ENCODE data around the gene SLC29A3.

The SLC29A3 gene

DNA sequence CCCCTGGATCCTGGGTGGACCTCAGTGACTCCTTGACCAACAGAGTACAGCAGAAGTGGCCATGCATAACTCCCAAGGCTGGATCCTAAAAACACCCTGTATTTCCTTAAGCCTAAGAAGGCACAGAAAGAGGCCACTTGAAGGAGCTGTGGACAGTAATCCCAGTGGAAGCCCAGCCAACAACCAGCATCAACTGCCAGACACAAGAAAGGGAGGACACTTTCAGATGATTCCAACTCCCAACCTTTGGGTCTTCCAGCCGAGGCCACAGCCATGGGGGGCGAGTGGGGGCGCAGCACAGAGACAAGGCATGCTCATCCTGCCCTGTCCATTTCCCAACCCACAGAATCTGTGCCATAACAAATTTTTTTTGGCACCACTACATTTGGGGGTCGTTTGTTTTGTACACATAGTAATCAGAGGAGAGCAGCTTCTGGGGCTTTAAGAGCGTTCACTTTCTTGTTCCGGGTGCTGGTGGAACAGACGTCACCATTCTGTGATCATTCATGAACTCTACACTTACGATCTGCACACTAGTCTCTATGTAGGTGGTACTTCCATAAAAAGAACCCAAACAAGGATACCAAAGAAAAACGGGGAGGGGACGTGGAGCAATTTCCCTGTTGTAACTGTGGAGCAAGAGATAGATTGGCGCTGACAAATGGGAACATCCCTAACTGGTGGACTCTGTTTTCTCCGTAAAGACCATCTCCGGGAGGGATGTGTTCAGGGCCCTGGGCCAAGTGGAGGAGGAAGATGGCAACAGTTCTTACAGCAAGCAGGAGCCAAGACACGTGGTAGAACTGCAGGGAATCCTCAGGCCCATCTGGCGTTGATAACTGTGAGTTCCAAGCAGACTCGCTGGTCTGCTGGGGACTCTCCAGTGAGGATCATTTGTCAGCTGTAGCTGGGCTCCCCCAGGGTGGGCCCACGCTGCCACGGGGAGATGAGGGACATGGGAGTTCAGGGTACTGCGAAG lies 6.0 kb upstream of the SLC29A3 start:
- Histone ChIP-seq H2AFZ (ENCODE audit: low read length, unreplicated experiment) (no peak overlapping the region), H3K4me3 (ENCODE audit: low read depth, low read length) (no peak overlapping the region), H3K27ac (ENCODE audit: low read depth, low read length) (no peak overlapping the region), H3K79me2 (ENCODE audit: control insufficient read depth, insufficient read depth, low read length, unreplicated experiment) (no peaks in the 10 kb centered on the region), H3K27me3 (ENCODE audit: insufficient read depth, low read length) (no peaks in the 10 kb centered on the region; the same call in 1 of the 2 replicates), H3K4me1 (ENCODE audit: control insufficient read depth, insufficient read depth, low read length, unreplicated experiment) (peaks cover 3% of the 10 kb centered on the region), H3K36me3 (ENCODE audit: insufficient read depth, low read length) (no peaks in the 10 kb centered on the region)

DNA sequence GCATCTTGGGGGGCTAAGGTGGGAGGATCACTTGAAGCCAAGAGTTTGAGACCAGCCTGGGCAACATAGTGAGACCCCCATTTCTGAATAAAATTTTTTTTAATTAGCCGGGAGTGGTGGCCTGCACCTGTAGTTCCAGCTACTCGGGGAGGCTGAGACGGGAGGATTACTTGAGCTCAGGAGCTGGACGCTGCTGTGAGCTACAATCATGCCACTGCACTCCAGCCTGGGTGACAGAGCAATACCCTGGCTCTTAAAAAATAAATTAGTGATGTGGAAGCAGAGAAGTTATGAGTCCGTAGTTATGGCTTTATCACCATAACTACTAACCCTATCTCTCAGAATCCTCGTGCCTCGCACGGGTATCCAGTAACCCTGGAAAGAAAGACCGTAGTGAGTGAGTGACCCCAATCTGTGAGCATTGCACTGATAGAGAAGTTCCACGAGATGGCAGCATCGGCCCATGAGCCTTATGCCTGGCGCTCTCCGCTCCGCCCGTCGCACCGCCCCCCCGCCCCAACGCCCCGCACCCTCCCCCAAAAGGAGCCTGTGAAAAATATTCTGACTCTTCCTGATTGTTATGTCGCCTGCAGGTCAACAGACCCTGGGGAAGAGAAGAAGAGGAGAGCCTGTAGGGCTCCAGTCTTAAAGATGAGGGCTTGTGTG lies 4.9 kb upstream of the SLC29A3 start:
- H3K4me1 ChIP-seq (ENCODE audit: control insufficient read depth, insufficient read depth, low read length, unreplicated experiment), result peaks cover 3% of the 10 kb centered on the region
- no peaks in the 10 kb centered on the region; the same call in 1 of the 2 replicates for H3K27me3 ChIP-seq (ENCODE audit: insufficient read depth, low read length)
- H3K79me2 ChIP-seq (ENCODE audit: control insufficient read depth, insufficient read depth, low read length, unreplicated experiment), result no peaks in the 10 kb centered on the region
- no peak overlapping the region for H3K4me3 ChIP-seq (ENCODE audit: low read depth, low read length)
- no peak overlapping the region for H3K27ac ChIP-seq (ENCODE audit: low read depth, low read length)
- H3K36me3 ChIP-seq (ENCODE audit: insufficient read depth, low read length), result no peaks in the 10 kb centered on the region
- H2AFZ ChIP-seq (ENCODE audit: low read length, unreplicated experiment), result no peak overlapping the region

DNA sequence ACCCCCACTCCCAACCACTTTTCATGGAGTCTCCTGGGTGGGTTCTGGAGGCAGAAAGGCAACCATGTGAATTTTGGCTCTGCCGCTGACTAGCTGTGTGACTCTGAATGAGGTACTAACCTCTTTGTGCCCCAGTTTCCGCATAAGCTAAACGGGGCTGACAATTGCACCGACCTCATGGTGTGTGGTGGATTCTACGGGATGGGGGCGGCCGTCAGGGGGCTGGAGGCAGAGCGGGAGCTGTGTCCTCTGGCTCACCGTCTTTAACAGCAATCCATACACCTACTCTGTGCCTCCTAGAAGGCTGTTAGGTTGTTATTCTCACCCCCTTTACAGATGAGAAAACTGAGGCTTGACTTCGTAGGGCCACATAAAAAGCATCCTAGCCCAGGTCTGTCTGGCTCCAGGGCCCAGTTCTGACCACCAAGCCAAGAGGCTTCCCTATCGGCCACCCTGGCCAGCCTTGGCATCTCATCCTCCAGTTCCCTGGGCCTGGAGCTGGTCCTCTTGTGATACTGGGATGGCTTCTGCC lies 4.3 kb upstream of the SLC29A3 start:
- peaks cover 3% of the 10 kb centered on the region for H3K4me1 ChIP-seq (ENCODE audit: control insufficient read depth, insufficient read depth, low read length, unreplicated experiment)
- H3K4me3 ChIP-seq (ENCODE audit: low read depth, low read length), result no peak overlapping the region
- no peak overlapping the region for H3K27ac ChIP-seq (ENCODE audit: low read depth, low read length)
- no peaks in the 10 kb centered on the region; the same call in 1 of the 2 replicates for H3K27me3 ChIP-seq (ENCODE audit: insufficient read depth, low read length)
- H2AFZ ChIP-seq (ENCODE audit: low read length, unreplicated experiment), result no peak overlapping the region
- no peaks in the 10 kb centered on the region for H3K79me2 ChIP-seq (ENCODE audit: control insufficient read depth, insufficient read depth, low read length, unreplicated experiment)
- H3K36me3 ChIP-seq (ENCODE audit: insufficient read depth, low read length), result no peaks in the 10 kb centered on the region

DNA sequence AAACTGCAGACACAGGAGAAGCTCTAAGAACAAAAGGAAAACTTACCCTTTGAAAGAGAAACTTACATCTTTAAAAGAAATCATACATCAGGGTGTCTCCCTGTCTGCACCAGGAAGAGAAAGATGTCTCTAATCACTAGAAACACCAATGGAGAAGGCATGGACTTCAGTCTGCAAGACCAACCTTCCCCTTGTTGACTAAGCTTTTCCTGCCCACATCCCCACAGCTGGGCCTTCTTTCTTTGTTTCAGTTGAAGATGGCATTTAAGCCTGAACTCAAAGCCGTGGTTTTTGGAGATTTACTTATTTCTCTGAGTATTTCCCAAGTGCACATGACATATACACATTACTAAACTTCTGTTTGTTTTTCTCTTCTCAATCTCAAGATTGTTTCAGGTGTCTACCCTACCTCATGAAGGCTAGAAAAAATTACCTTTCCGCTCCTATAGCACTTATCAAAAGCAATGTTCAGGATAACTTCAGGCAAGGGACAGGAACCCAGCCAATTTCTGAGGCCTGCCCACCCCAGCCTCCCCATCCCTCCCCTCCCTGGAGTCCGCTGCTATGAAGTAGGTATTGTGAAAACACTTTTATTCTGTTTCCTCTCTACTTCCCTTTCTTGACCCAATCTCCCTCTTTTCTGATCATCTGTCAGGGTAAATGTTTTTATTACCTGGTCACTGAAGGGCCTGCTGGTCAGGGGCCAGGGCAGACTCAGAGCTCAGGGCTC lies 2.8 kb upstream of the SLC29A3 start:
- Histone ChIP-seq H3K79me2 (ENCODE audit: control insufficient read depth, insufficient read depth, low read length, unreplicated experiment) (no peaks in the 10 kb centered on the region), H3K4me1 (ENCODE audit: control insufficient read depth, insufficient read depth, low read length, unreplicated experiment) (peaks cover 3% of the 10 kb centered on the region), H2AFZ (ENCODE audit: low read length, unreplicated experiment) (no peak overlapping the region), H3K27ac (ENCODE audit: low read depth, low read length) (no peak overlapping the region), H3K27me3 (ENCODE audit: insufficient read depth, low read length) (no peaks in the 10 kb centered on the region; the same call in 1 of the 2 replicates), H3K4me3 (ENCODE audit: low read depth, low read length) (no peak overlapping the region), H3K36me3 (ENCODE audit: insufficient read depth, low read length) (no peaks in the 10 kb centered on the region)

DNA sequence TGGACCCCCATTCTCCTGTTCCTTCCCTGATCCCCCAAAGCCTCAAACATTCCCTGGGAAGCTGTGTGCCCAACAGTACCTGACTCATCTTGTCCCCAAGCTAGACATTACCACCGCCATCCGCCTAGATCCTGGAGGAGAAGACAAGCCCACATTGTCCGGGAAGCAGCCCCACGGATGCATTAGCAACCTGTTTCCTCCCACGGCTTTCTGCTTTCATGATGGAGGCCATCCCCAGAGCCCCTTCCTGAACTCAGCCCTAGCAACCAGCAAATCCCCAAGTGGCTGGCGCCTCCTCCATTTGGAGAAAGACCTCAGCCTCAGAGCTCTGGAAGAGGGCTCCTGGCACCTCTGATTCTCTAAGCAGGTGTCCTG lies 2.3 kb upstream of the SLC29A3 start:
- H3K27ac ChIP-seq (ENCODE audit: low read depth, low read length), result no peak overlapping the region
- H3K36me3 ChIP-seq (ENCODE audit: insufficient read depth, low read length), result no peaks in the 10 kb centered on the region
- no peaks in the 10 kb centered on the region for H3K79me2 ChIP-seq (ENCODE audit: control insufficient read depth, insufficient read depth, low read length, unreplicated experiment)
- no peaks in the 10 kb centered on the region for H3K27me3 ChIP-seq (ENCODE audit: insufficient read depth, low read length)
- H3K4me1 ChIP-seq (ENCODE audit: control insufficient read depth, insufficient read depth, low read length, unreplicated experiment), result peaks cover 3% of the 10 kb centered on the region
- H3K4me3 ChIP-seq (ENCODE audit: low read depth, low read length), result no peak overlapping the region
- no peak overlapping the region for H2AFZ ChIP-seq (ENCODE audit: low read length, unreplicated experiment)

DNA sequence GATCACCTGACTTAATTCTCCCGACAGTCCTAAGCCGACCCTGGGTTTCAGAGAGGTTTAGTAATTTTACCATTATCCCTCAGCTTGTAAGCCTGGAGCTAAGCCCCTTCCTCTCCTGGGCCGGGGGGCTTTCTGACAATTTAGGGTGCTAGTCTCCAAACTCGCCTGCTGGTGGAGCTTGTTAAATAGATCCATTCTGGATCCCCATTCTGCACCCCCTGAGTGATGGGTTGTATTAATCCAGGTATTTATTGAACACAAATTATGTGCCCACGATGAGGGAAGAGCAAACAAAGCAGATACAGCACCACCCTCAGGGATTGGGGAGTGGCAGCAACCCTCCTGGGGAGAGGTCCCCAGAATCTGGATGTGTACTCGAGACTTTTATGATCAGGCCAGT lies 1.3 kb upstream of the SLC29A3 start:
- Histone ChIP-seq H3K4me3 (ENCODE audit: low read depth, low read length) (no peak overlapping the region), H3K27me3 (ENCODE audit: insufficient read depth, low read length) (no peaks in the 10 kb centered on the region), H3K4me1 (ENCODE audit: control insufficient read depth, insufficient read depth, low read length, unreplicated experiment) (peaks cover 3% of the 10 kb centered on the region), H3K27ac (ENCODE audit: low read depth, low read length) (no peak overlapping the region), H3K79me2 (ENCODE audit: control insufficient read depth, insufficient read depth, low read length, unreplicated experiment) (no peaks in the 10 kb centered on the region), H3K36me3 (ENCODE audit: insufficient read depth, low read length) (no peaks in the 10 kb centered on the region), H2AFZ (ENCODE audit: low read length, unreplicated experiment) (no peak overlapping the region)

DNA sequence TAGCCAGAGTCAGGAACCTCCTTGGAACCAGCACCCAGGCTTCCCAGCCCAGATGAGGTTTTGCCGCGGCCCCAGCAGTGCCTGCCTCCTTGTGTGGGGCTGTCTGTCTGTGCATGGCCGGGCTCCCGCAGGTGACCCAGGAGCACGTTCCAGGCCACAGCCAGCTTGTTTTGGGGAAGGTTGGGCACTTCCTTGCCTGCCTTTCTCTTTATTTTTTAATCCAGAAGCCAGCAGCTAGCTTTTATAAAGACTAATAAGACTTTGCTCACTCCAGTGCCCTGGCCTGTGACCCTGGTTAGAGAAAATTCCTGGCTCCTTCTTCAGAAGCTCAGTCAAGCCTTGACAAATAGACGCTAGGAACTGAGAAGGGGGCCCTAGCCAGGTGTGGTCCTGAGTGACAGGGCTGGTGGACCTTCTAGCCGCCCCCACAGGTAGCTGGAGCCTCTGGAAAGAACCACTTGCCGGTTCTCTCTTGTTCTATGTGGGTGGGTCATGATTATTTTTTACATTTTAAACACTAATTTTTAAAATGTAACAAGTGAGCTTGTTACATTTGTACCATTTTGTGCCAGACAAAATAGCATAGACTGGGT lies 837 bp downstream of the SLC29A3 start:
- Histone ChIP-seq H2AFZ (ENCODE audit: low read length, unreplicated experiment) (peak overlapping the region; percentile 97), H3K27ac (ENCODE audit: low read depth, low read length) (no peak overlapping the region), H3K4me1 (ENCODE audit: control insufficient read depth, insufficient read depth, low read length, unreplicated experiment) (no peaks in the 10 kb centered on the region), H3K4me3 (ENCODE audit: low read depth, low read length) (peak overlapping the region; percentile 83), H3K36me3 (ENCODE audit: insufficient read depth, low read length) (no peaks in the 10 kb centered on the region), H3K79me2 (ENCODE audit: control insufficient read depth, insufficient read depth, low read length, unreplicated experiment) (no peaks in the 10 kb centered on the region), H3K27me3 (ENCODE audit: insufficient read depth, low read length) (no peaks in the 10 kb centered on the region)

DNA sequence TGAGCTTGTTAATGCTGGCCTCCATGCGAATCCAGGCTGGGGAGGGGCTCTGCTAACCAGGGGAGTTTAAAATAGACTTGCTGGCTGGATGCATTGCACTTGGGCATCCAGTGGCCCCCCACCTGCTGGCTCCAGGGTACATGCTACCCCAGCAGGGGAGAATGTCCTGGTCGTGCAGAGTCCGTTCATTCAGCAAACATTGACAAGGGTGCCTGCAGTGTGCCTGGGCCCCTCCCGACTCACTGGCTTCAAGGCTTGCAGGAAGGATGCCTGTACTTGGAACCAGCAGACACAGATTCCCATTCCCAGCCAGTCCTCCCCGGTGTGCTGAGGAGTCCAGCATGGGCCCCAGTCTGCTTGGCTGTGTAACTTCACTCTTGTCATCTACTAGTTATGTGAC lies 1.5 kb downstream of the SLC29A3 start:
- Histone ChIP-seq H3K4me1 (ENCODE audit: control insufficient read depth, insufficient read depth, low read length, unreplicated experiment) (no peaks in the 10 kb centered on the region), H3K36me3 (ENCODE audit: insufficient read depth, low read length) (no peaks in the 10 kb centered on the region), H2AFZ (ENCODE audit: low read length, unreplicated experiment) (no peak overlapping the region), H3K27me3 (ENCODE audit: insufficient read depth, low read length) (no peaks in the 10 kb centered on the region), H3K79me2 (ENCODE audit: control insufficient read depth, insufficient read depth, low read length, unreplicated experiment) (no peaks in the 10 kb centered on the region), H3K27ac (ENCODE audit: low read depth, low read length) (no peak overlapping the region), H3K4me3 (ENCODE audit: low read depth, low read length) (no peak overlapping the region)

DNA sequence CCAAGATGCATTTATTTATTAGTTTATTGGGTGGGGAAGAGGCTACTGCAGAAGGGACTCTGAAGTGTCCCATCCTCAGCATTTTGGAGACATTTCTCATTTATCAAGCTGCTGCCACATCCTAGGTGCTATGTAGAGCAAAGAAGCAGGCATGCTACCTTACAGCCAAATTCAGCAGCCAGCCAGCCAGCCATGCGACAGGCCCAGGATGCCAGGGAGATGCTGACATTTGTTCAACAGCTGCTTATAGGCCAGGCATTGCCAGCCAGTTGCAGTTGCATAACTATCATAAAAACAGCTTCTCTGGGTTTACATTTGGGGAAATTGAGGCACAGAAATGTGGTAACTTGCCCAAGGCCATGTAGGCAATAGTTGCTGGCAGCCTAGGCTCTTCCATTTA lies 2.3 kb downstream of the SLC29A3 start:
- Histone ChIP-seq H3K27me3 (ENCODE audit: insufficient read depth, low read length) (no peaks in the 10 kb centered on the region), H3K4me1 (ENCODE audit: control insufficient read depth, insufficient read depth, low read length, unreplicated experiment) (no peaks in the 10 kb centered on the region), H2AFZ (ENCODE audit: low read length, unreplicated experiment) (no peak overlapping the region), H3K4me3 (ENCODE audit: low read depth, low read length) (no peak overlapping the region), H3K27ac (ENCODE audit: low read depth, low read length) (no peak overlapping the region), H3K36me3 (ENCODE audit: insufficient read depth, low read length) (no peaks in the 10 kb centered on the region), H3K79me2 (ENCODE audit: control insufficient read depth, insufficient read depth, low read length, unreplicated experiment) (no peaks in the 10 kb centered on the region)

DNA sequence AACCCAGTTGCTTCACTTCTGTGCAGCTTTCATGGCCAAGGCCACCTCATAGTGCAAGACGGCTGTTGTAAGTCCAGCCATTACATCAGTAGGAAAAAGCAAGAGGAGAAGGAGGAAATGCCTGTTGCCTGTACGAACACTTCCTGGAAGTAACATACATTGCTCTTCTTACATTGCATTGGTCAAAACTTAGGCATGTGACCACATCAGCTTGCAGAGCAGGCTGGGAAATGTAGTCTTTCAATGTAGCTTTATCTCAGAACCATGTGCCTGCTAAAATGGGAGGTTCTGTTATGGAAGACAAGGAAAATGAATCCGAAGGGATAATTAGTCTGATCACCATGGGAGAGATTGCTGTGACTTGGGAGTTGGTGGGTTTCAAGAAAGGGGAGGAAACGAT lies 4.3 kb downstream of the SLC29A3 start:
- no peak overlapping the region for H2AFZ ChIP-seq (ENCODE audit: low read length, unreplicated experiment)
- no peaks in the 10 kb centered on the region for H3K36me3 ChIP-seq (ENCODE audit: insufficient read depth, low read length)
- H3K79me2 ChIP-seq (ENCODE audit: control insufficient read depth, insufficient read depth, low read length, unreplicated experiment), result no peaks in the 10 kb centered on the region
- H3K27ac ChIP-seq (ENCODE audit: low read depth, low read length), result no peak overlapping the region
- no peaks in the 10 kb centered on the region for H3K4me1 ChIP-seq (ENCODE audit: control insufficient read depth, insufficient read depth, low read length, unreplicated experiment)
- no peaks in the 10 kb centered on the region for H3K27me3 ChIP-seq (ENCODE audit: insufficient read depth, low read length)
- H3K4me3 ChIP-seq (ENCODE audit: low read depth, low read length), result no peak overlapping the region

All from ACC112 (cell line).